Karpas-422 (cell line): ENCODE results near the gene SERPINE2. TPM values are rescaled to one million over a fixed set of nuclear protein-coding genes. Genes with fewer than 3 reads are reported as not detected.

Source experiments
- DNase-seq: peaks from one replicate; pipeline ENCODE4 v3.0.0-alpha.2; 2015
- H2AFZ ChIP-seq: fragments of 200-600 bp; sonication (generic); 2 replicates; pipeline ENCODE4 v1.6.1; 2014; ENCODE audit warnings: antibody characterized with exemption, low read length, mixed read lengths
- H3K27ac ChIP-seq: fragments of 200-600 bp; sonication (generic); 2 replicates; pipeline ENCODE4 v1.5.1; 2014; ENCODE audit warnings: mild to moderate bottlenecking, low read length, moderate library complexity
- H3K27me3 ChIP-seq: fragments of 200-600 bp; sonication (generic); 2 replicates; pipeline ENCODE4 v1.6.1; 2014; ENCODE audit warnings: low read length, mixed read lengths
- H3K36me3 ChIP-seq: fragments of 200-600 bp; sonication (generic); 2 replicates; pipeline ENCODE4 v1.6.1; 2014; ENCODE audit warnings: low read length, mixed read lengths; ENCODE audit not compliant: insufficient read depth
- H3K4me1 ChIP-seq: fragments of 200-600 bp; sonication (generic); 2 replicates; pipeline ENCODE4 v1.6.1; 2014; ENCODE audit warnings: mild to moderate bottlenecking, low read length, mixed read lengths
- H3K4me2 ChIP-seq: fragments of 200-600 bp; sonication (generic); 2 replicates; pipeline ENCODE4 v1.6.1; 2014; ENCODE audit warnings: low read length, low read depth, mild to moderate bottlenecking; ENCODE audit not compliant: poor library complexity, severe bottlenecking
- H3K4me3 ChIP-seq: fragments of 200-600 bp; sonication (generic); 2 replicates; pipeline ENCODE4 v1.5.1; 2014; ENCODE audit warnings: mild to moderate bottlenecking, antibody characterized with exemption, low read length, mixed read lengths
- H3K79me2 ChIP-seq: fragments of 200-600 bp; sonication (generic); 2 replicates; pipeline ENCODE4 v1.6.1; 2014; ENCODE audit warnings: mild to moderate bottlenecking, low read length, mixed read lengths
- H3K9ac ChIP-seq: fragments of 200-600 bp; sonication (generic); 2 replicates; pipeline ENCODE4 v1.6.0; 2014; ENCODE audit warnings: low read length
- H3K9me2 ChIP-seq: fragments of 200-600 bp; sonication (generic), shearing (Covaris generic); replicated peaks from 2 replicates; pipeline ENCODE4 v1.6.0; 2014; ENCODE audit warnings: mild to moderate bottlenecking, low read length, moderate library complexity; ENCODE audit not compliant: insufficient read depth
- H3K9me3 ChIP-seq: fragments of 300-700, 200-600 bp; sonication (generic); 2 replicates; pipeline ENCODE4 v1.6.1; 2014; ENCODE audit warnings: low read length, mixed read lengths
- H4K20me1 ChIP-seq: fragments of 200-600 bp; sonication (generic); 2 replicates; pipeline ENCODE4 v1.6.1; 2014; ENCODE audit warnings: mild to moderate bottlenecking, antibody characterized with exemption, low read length, low read depth; ENCODE audit not compliant: insufficient read depth
- total RNA-seq: library from RNA; depleted of rRNA; stranded (reverse); fragments of >200 nt; shearing (Covaris generic); gene quantifications from 2 replicates; pipeline ENCODE4 v1.2.3, GENCODE V29; 2014; ENCODE audit warnings: low replicate concordance

The SERPINE2 gene
- total RNA-seq, 1 experiment from 2014 or later: 14.5 TPM

DNA sequence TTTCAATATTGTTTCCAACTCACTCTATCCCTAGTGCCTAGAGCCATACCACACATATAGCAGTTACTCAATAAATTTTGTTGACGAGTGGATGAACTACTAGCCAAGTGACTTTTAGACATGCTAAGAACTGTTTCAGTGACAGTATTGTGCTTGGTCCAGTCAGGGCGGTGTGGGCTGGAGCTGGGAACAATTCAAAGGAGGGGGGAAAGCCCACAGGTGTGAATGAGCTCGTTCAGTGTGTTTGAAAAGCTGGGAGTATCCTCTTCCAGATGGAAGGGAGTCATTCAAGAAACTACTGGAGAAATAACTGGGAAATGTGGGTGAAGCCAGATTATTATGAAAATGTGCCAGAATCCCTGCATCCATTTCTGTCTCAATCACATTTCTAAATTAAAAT, 1.7 kb upstream of the SERPINE2 start:
- H3K36me3 ChIP-seq: no peaks in the 10 kb centered on the region
- H3K27me3 ChIP-seq: no peaks in the 10 kb centered on the region
- no peaks in the 10 kb centered on the region for H3K9me2 ChIP-seq
- no peak overlapping the region for H3K4me3 ChIP-seq
- no peaks in the 10 kb centered on the region for H3K79me2 ChIP-seq
- H3K4me1 ChIP-seq: peaks cover 10% of the 10 kb centered on the region
- H3K4me2 ChIP-seq: no peak overlapping the region
- DNase-seq: no peak
- no peak overlapping the region for H3K9ac ChIP-seq
- no peaks in the 10 kb centered on the region for H4K20me1 ChIP-seq
- no peak overlapping the region for H3K27ac ChIP-seq
- no peaks in the 10 kb centered on the region for H3K9me3 ChIP-seq
- H2AFZ ChIP-seq: no peak overlapping the region

GRCh38 chr2:224039770-224040440, 819 bp upstream of the SERPINE2 start:
- Histone ChIP-seq H3K79me2 (no peaks in the 10 kb centered on the region), H3K4me3 (no peak overlapping the region), H3K9ac (no peak overlapping the region), H3K4me1 (peaks cover 10% of the 10 kb centered on the region), H3K27ac (no peak overlapping the region), H4K20me1 (no peaks in the 10 kb centered on the region), H3K4me2 (no peak overlapping the region), H3K27me3 (no peaks in the 10 kb centered on the region), H2AFZ (no peak overlapping the region), H3K9me2 (no peaks in the 10 kb centered on the region), H3K9me3 (no peaks in the 10 kb centered on the region), H3K36me3 (no peaks in the 10 kb centered on the region)
- no peak for DNase-seq

- Histone ChIP-seq H3K27ac (no peak overlapping the region), H3K4me3 (peak overlapping the region; percentile 19; the same call in 1 of the 2 replicates), H3K79me2 (no peaks in the 10 kb centered on the region), H3K9me2 (no peaks in the 10 kb centered on the region), H3K9me3 (no peaks in the 10 kb centered on the region), H2AFZ (no peak overlapping the region), H3K9ac (no peak overlapping the region), H3K36me3 (no peaks in the 10 kb centered on the region), H4K20me1 (no peaks in the 10 kb centered on the region), H3K4me2 (peak overlapping the region; percentile 37), H3K4me1 (peaks cover 10% of the 10 kb centered on the region), H3K27me3 (no peaks in the 10 kb centered on the region)
- no peak for DNase-seq
Observed at GRCh38 chr2:224038830-224039079, 331 bp downstream of the SERPINE2 start.

GRCh38 chr2:224038049-224038829, 847 bp downstream of the SERPINE2 start:
- Histone ChIP-seq H4K20me1 (no peaks in the 10 kb centered on the region), H3K9ac (no peak overlapping the region), H3K9me2 (no peaks in the 10 kb centered on the region), H3K9me3 (no peaks in the 10 kb centered on the region), H3K27ac (no peak overlapping the region), H3K4me1 (peaks cover 10% of the 10 kb centered on the region), H3K36me3 (no peaks in the 10 kb centered on the region), H3K4me2 (peak overlapping the region; percentile 37), H2AFZ (no peak overlapping the region), H3K4me3 (peak overlapping the region; percentile 19; the same call in 1 of the 2 replicates), H3K27me3 (no peaks in the 10 kb centered on the region), H3K79me2 (no peaks in the 10 kb centered on the region)
- no peak for DNase-seq

- no peak overlapping the region for H3K4me2 ChIP-seq
- H2AFZ ChIP-seq: no peak overlapping the region
- no peaks in the 10 kb centered on the region for H3K27me3 ChIP-seq
- no peaks in the 10 kb centered on the region for H3K36me3 ChIP-seq
- no peaks in the 10 kb centered on the region for H3K79me2 ChIP-seq
- no peak overlapping the region for H3K9ac ChIP-seq
- no peak for DNase-seq
- no peak overlapping the region for H3K4me3 ChIP-seq
- no peaks in the 10 kb centered on the region for H3K9me2 ChIP-seq
- no peak overlapping the region for H3K27ac ChIP-seq
- peaks cover 10% of the 10 kb centered on the region for H3K4me1 ChIP-seq
- no peaks in the 10 kb centered on the region for H3K9me3 ChIP-seq
- no peaks in the 10 kb centered on the region for H4K20me1 ChIP-seq
Observed at GRCh38 chr2:224036731-224037361, 2.2 kb downstream of the SERPINE2 start.

DNA sequence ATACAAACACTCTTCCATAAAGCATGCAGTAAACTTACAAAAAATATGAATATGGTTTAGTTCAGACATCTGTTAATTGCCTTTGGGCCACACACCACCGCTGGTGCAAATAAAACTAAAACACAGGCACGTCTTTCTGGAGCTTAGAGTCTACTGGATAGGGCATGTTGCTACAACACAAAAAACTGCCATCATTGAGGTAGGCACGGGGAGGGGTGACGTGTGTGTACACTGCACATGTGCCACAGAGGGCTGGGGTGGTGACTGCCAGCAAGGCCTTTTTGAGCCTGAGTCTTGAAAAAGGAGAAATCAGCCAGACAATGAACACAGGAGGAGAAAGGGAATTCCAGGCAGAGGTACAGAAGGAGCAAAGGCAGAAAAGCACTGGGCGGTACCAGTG, 5.1 kb downstream of the SERPINE2 start:
- Histone ChIP-seq H3K9me3 (no peaks in the 10 kb centered on the region), H2AFZ (no peak overlapping the region), H3K27me3 (no peaks in the 10 kb centered on the region), H3K4me3 (no peak overlapping the region), H3K4me2 (no peak overlapping the region), H3K9ac (no peak overlapping the region), H3K36me3 (no peaks in the 10 kb centered on the region), H3K9me2 (no peaks in the 10 kb centered on the region), H3K4me1 (peaks cover 10% of the 10 kb centered on the region), H3K79me2 (no peaks in the 10 kb centered on the region), H4K20me1 (no peaks in the 10 kb centered on the region), H3K27ac (no peak overlapping the region)
- no peak for DNase-seq

GRCh38 chr2:224033601-224034000, 5.5 kb downstream of the SERPINE2 start:
- Histone ChIP-seq H3K4me1 (peaks cover 9% of the 10 kb centered on the region), H3K9me2 (no peaks in the 10 kb centered on the region), H3K9ac (no peak overlapping the region), H4K20me1 (no peaks in the 10 kb centered on the region), H3K27me3 (no peaks in the 10 kb centered on the region), H3K4me2 (no peak overlapping the region), H3K9me3 (no peaks in the 10 kb centered on the region), H2AFZ (no peak overlapping the region), H3K27ac (no peak overlapping the region), H3K79me2 (no peaks in the 10 kb centered on the region), H3K36me3 (no peaks in the 10 kb centered on the region), H3K4me3 (no peak overlapping the region)
- DNase-seq: no peak

- Histone ChIP-seq H3K4me1 (no peaks in the 10 kb centered on the region), H3K27me3 (no peaks in the 10 kb centered on the region), H3K9me2 (no peaks in the 10 kb centered on the region), H3K9me3 (no peaks in the 10 kb centered on the region), H3K9ac (no peak overlapping the region), H2AFZ (no peak overlapping the region), H3K4me2 (no peak overlapping the region), H4K20me1 (no peaks in the 10 kb centered on the region), H3K4me3 (no peak overlapping the region), H3K36me3 (no peaks in the 10 kb centered on the region), H3K79me2 (no peaks in the 10 kb centered on the region), H3K27ac (no peak overlapping the region)
- no peak for DNase-seq
Observed at GRCh38 chr2:224032283-224032682, 6.8 kb downstream of the SERPINE2 start.
